Stimulated activated CD4-positive, alpha-beta T cell treated with anti-CD3 and anti-CD28 coated beads, Interleukin-1b, Interleukin-23, amount 100 ng/mL, for 1 hour (primary cell): ENCODE results near the gene SERP1.

Experiments
- DNase-seq, 2 donors: peaks; one replicate each; pipeline ENCODE4 v3.0.0-alpha.2; 2020; ENCODE audit warnings: low read depth in 2 of 2

The SERP1 gene

GRCh38 chr3:150546226-150547044 is at the start of gene SERP1, which contains the start of gene EIF2A:
TSS of gene SERP1 (minus strand) at chr3:150546496. CDS start at chr3:150546135, 361 bp downstream.
TSS of gene EIF2A (plus strand) at chr3:150546787. CDS start at chr3:150546803, 16 bp downstream.
- peak; percentile 93 to 96 for DNase-seq

GRCh38 chr3:150594150-150594549 is 47.9 kb upstream of the SERP1 start:
- DNase-seq: no peak

- no peak for DNase-seq
These were observed 43.5 kb upstream of the SERP1 start for GRCh38 chr3:150589759-150590158.

- DNase-seq: no peak
These were observed 41.9 kb upstream of the SERP1 start for GRCh38 chr3:150588027-150588830.

- no peak for DNase-seq
These were observed 36.7 kb upstream of the SERP1 start for GRCh38 chr3:150583028-150583427.

GRCh38 chr3:150582620-150583019 is 36.3 kb upstream of the SERP1 start:
- DNase-seq: no peak

- no peak for DNase-seq
These were observed 34.9 kb upstream of the SERP1 start for GRCh38 chr3:150581174-150581573.

GRCh38 chr3:150577855-150578254 is 31.6 kb upstream of the SERP1 start:
- DNase-seq: no peak

GRCh38 chr3:150567328-150567727 is 21.0 kb upstream of the SERP1 start:
- DNase-seq: no peak

- no peak for DNase-seq
These were observed 17.9 kb upstream of the SERP1 start for GRCh38 chr3:150564243-150564642.

GRCh38 chr3:150557725-150558124 is 11.4 kb upstream of the SERP1 start:
- DNase-seq: no peak

- no peak for DNase-seq
These were observed 10.5 kb upstream of the SERP1 start for GRCh38 chr3:150556792-150557191.

- DNase-seq: no peak
These were observed 9.7 kb upstream of the SERP1 start for GRCh38 chr3:150555859-150556436.

- no peak for DNase-seq
These were observed 897 bp upstream of the SERP1 start for GRCh38 chr3:150547045-150547741.

- DNase-seq: no peak
These were observed 674 bp downstream of the SERP1 start for GRCh38 chr3:150545419-150546225.

- DNase-seq: no peak
These were observed 1.6 kb downstream of the SERP1 start for GRCh38 chr3:150544726-150545125.

- DNase-seq: no peak
These were observed 2.3 kb downstream of the SERP1 start for GRCh38 chr3:150544041-150544440.

- DNase-seq: no peak
These were observed 2.8 kb downstream of the SERP1 start for GRCh38 chr3:150543531-150543930.

GRCh38 chr3:150543128-150543527 is 3.2 kb downstream of the SERP1 start:
- DNase-seq: no peak

GRCh38 chr3:150540991-150541390 is 5.3 kb downstream of the SERP1 start:
- no peak for DNase-seq

- no peak for DNase-seq
These were observed 6.0 kb downstream of the SERP1 start for GRCh38 chr3:150540297-150540696.
